HepG2 (cell line): ENCODE data around the gene IRF2. TPM values are rescaled to one million over a fixed set of nuclear protein-coding genes. Genes with fewer than 3 reads are reported as not detected.

Experiments used
- ARID2 ChIP-seq: sonication (generic); formaldehyde crosslinking; IDR thresholded peaks from 2 replicates; pipeline ENCODE4 v1.8.1; 2022; ENCODE audit warnings: mild to moderate bottlenecking, missing genetic modification reagents, borderline replicate concordance
- BORCS8-MEF2B ChIP-seq: sonication (generic); formaldehyde crosslinking; IDR thresholded peaks from 2 replicates; pipeline ENCODE4 v1.8.0; 2022; ENCODE audit warnings: mild to moderate bottlenecking, missing genetic modification reagents
- FOXA3 ChIP-seq: IDR thresholded peaks from 2 replicates; pipeline ENCODE4 v1.6.1; 2016; ENCODE audit warnings: missing genetic modification reagents, missing compliant biosample characterization
- FOXO1 ChIP-seq: sonication (generic); formaldehyde crosslinking; IDR thresholded peaks from 2 replicates; pipeline ENCODE4 v1.4.0; 2020; ENCODE audit warnings: missing genetic modification reagents
- HDAC6 ChIP-seq: fragments of 200-600 bp; sonication (generic); IDR thresholded peaks from 2 replicates; pipeline ENCODE4 v1.7.0; 2017; ENCODE audit warnings: mild to moderate bottlenecking, antibody characterized with exemption, low read length, low read depth
- KAT7 ChIP-seq: IDR thresholded peaks from 2 replicates; pipeline ENCODE4 v1.6.1; 2018; ENCODE audit warnings: borderline replicate concordance, missing compliant biosample characterization
- NFRKB ChIP-seq: fragments of 450-650 bp; IDR thresholded peaks from 2 replicates; pipeline ENCODE4 v1.6.1; 2017
- NR3C1 ChIP-seq: sonication (generic); formaldehyde crosslinking; IDR thresholded peaks from 2 replicates; pipeline ENCODE4 v1.4.0; 2020; ENCODE audit warnings: missing genetic modification reagents
- ONECUT2 ChIP-seq: sonication (generic); formaldehyde crosslinking; IDR thresholded peaks from 2 replicates; pipeline ENCODE4 v1.4.0; 2020; ENCODE audit warnings: missing genetic modification reagents
- PAWR ChIP-seq: sonication (generic); formaldehyde crosslinking; IDR thresholded peaks from 2 replicates; pipeline ENCODE4 v1.4.0; 2020; ENCODE audit warnings: missing genetic modification reagents, mild to moderate bottlenecking, borderline replicate concordance
- SMARCC2 ChIP-seq: fragments of 450-650 bp; IDR thresholded peaks from 2 replicates; pipeline ENCODE4 v1.6.1; 2017; ENCODE audit warnings: antibody characterized with exemption, mild to moderate bottlenecking
- TGIF2 ChIP-seq: IDR thresholded peaks from 2 replicates; pipeline ENCODE4 v1.6.1; 2016; ENCODE audit warnings: control low read depth, missing compliant biosample characterization
- ZBTB37 ChIP-seq: sonication (generic); formaldehyde crosslinking; IDR thresholded peaks from 2 replicates; pipeline ENCODE4 v1.4.0; 2020; ENCODE audit warnings: mild to moderate bottlenecking, missing genetic modification reagents
- ZBTB43 ChIP-seq: sonication (generic); formaldehyde crosslinking; conservative IDR thresholded peaks from 2 replicates; pipeline ENCODE4 v1.4.0; 2020; ENCODE audit warnings: missing genetic modification reagents
- ZFP62 ChIP-seq: sonication (generic); formaldehyde crosslinking; IDR thresholded peaks from 2 replicates; pipeline ENCODE4 v1.4.0; 2020; ENCODE audit warnings: missing genetic modification reagents
- ZFX ChIP-seq: sonication (generic); formaldehyde crosslinking; IDR thresholded peaks from 2 replicates; pipeline ENCODE4 v1.4.0; 2020; ENCODE audit warnings: mild to moderate bottlenecking, low read depth, missing genetic modification reagents, moderate library complexity
- ZNF503 ChIP-seq: sonication (generic); formaldehyde crosslinking; IDR thresholded peaks from 2 replicates; pipeline ENCODE4 v1.4.0; 2020; ENCODE audit warnings: missing genetic modification reagents
- polyA plus RNA-seq, 8 experiments: library from polyadenylated mRNA; depleted of rRNA in 3 of 8; stranded (reverse) in 7 of 8; unstranded in 1 of 8; fragments of >200 nt; fragmentation: Illumina TruSeq in 4 of 8; extraction: Trizol in 4 of 8; gene quantifications; 2 replicates each; pipeline versions ENCODE4 v1.2.1 to v1.2.3, GENCODE V29; 2011 to 2016; ENCODE audit warnings: low read depth in 4 of 8, missing spikeins in 1 of 8, mixed read lengths in 1 of 8; ENCODE audit not compliant: insufficient read depth in 1 of 8
- total RNA-seq, 5 experiments: library from RNA; depleted of rRNA; stranded (reverse); fragments of >200 nt; fragmentation: Illumina TruSeq; extraction: Trizol; gene quantifications; 2 replicates each; pipeline ENCODE4 v1.2.3, GENCODE V29; 2016; ENCODE audit warnings: low read depth in 1 of 5
- TF ChIP-seq, protein P1 (sequence below): sonication (generic); formaldehyde crosslinking; conservative IDR thresholded peaks from 2 replicates; pipeline ENCODE4 v1.5.0; 2020; ENCODE audit warnings: missing genetic modification reagents
- TF ChIP-seq, protein P2 (sequence below): IDR thresholded peaks from 2 replicates; pipeline ENCODE4 v1.6.1; 2016; ENCODE audit warnings: missing compliant biosample characterization, missing genetic modification reagents, borderline replicate concordance

IRF2 gene
- total and polyA plus RNA-seq, 2 of the 13 experiments (the other 11 are each of a cell fraction or from before 2014, with no cell fraction given), result 15.5 to 28.8 TPM

GRCh38 chr4:184343502-184344177 lies 130.7 kb downstream of the IRF2 start (continued):
- TF ChIP-seq SMARCC2 (no peak), ZNF503 (CRISPR knock-in tag) (no peak), ZFP62 (CRISPR knock-in tag) (no peak), ARID2 (no peak), ZFX (CRISPR knock-in tag) (0 out of 2 replicates have a peak, but pooled peaks have one; percentile 23), KAT7 (no peak), ZBTB43 (CRISPR knock-in tag) (no peak), ONECUT2 (CRISPR knock-in tag) (no peak), HDAC6 (no peak), ZBTB37 (CRISPR knock-in tag) (no peak), PAWR (CRISPR knock-in tag) (no peak), FOXO1 (CRISPR knock-in tag) (no peak), TGIF2 (CRISPR knock-in tag) (no peak), NR3C1 (no peak), BORCS8-MEF2B (CRISPR knock-in tag) (no peak), NFRKB (no peak), FOXA3 (CRISPR knock-in tag) (no peak)
- TF ChIP-seq, protein P1, sequence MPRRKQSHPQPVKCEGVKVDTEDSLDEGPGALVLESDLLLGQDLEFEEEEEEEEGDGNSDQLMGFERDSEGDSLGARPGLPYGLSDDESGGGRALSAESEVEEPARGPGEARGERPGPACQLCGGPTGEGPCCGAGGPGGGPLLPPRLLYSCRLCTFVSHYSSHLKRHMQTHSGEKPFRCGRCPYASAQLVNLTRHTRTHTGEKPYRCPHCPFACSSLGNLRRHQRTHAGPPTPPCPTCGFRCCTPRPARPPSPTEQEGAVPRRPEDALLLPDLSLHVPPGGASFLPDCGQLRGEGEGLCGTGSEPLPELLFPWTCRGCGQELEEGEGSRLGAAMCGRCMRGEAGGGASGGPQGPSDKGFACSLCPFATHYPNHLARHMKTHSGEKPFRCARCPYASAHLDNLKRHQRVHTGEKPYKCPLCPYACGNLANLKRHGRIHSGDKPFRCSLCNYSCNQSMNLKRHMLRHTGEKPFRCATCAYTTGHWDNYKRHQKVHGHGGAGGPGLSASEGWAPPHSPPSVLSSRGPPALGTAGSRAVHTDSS, result no peak
- TF ChIP-seq, protein P2, sequence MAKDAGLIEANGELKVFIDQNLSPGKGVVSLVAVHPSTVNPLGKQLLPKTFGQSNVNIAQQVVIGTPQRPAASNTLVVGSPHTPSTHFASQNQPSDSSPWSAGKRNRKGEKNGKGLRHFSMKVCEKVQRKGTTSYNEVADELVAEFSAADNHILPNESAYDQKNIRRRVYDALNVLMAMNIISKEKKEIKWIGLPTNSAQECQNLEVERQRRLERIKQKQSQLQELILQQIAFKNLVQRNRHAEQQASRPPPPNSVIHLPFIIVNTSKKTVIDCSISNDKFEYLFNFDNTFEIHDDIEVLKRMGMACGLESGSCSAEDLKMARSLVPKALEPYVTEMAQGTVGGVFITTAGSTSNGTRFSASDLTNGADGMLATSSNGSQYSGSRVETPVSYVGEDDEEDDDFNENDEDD (CRISPR knock-in tag), result peak; percentile 55; the same call in 1 of the 2 replicates
